AG08395 (cell line): ENCODE measurements around the gene TNS3.

Experiments
- DNase-seq: peaks from one replicate; pipeline ENCODE4 v3.0.0; 2012; ENCODE audit warnings: mixed read lengths, low spot score

Gene TNS3

DNA sequence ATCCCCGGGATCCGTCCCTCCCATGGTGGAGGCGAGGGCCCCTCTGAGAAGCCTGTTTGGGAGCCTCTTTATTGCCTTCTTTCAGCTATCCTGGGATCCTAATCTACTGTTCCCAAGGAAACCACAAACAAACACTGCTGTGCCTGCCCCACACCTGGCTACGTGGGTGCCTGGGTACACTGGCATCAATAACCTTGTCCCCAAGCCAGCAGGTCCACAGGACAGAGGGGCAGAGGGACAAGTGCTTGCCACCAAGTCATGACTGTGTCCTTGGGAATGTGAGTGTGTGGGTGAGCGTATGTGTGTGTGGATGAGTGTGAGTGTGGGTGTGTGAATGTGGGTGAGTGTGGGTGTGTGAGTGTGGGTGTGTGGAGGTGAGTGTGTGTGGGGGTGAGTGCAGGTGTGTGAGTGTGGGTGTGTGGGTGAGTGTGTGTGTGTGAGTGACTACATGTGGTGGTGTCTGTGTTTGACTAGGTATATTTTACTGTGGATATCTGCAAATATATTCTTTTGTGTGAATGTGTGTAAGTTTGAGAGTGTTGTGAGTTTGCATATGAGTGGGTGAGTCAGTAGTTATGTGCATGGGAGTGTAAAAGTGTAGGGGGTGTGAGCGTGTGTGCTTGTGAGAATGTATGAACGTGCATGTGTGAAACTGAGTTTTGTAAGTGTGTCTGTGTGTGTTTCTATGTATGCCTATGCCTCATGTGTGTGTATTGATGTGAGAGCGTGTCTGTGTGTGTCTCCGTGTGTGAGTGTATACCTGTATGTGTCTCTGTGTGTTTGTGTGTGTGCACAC, 96.1 kb downstream of the TNS3 start:
- DNase-seq = no peak

- no peak for DNase-seq
Observed at GRCh38 chr7:47484923-47485639, 96.8 kb downstream of the TNS3 start.

DNA sequence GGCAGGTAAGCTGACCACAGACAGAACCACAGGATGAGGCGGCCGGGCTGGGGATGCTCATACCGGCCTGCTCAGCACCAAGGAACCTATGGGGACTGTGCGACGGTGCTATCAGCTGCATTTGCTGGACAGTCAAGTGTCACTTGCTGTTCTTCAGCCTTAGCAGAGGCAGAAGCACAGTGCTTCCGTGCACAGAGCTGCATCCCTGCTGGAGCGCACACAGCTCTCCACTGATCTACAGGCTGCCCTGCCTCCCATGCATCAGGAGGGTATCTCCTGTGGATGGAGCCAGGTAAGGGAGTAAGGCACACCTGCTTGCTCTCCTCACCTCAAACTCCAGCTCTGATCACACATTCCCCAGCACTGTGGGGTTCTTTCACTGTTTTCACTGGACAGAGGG, 97.5 kb downstream of the TNS3 start:
- no peak for DNase-seq

DNA sequence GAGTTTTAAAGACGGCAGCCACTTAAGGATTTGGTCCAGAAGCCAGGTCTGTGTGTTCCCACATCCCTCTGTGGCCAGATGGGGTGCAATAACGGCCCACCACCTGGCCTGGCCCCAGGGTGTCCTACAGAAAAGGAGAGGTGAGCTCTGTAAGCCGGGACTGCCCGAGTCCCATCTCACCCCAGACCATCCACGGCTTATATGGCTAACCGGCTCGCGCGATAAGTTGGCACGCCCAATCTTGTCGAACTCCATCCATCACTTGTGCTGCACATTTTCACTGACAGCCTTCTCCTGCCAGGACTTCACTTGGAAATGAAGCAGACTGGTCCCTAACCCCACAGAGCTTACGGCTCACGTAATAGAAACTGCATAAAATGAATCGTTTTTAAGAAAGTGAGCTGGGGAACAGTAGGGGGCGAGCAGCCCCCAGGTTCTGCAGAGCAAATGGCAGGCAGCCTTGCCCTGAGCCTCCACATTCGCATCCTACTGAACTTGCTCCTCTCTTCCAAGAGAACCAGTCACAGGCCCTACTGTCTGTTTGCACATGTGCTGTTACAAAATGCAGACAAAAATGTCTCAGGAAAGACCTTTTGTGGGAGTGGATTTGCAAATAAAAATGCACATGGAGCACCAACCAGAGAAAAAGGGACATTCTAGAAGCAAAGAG, 98.2 kb downstream of the TNS3 start:
- no peak for DNase-seq

- DNase-seq = peak; percentile 86
Observed at GRCh38 chr7:47482013-47482875, 99.7 kb downstream of the TNS3 start.

- no peak for DNase-seq
Observed at GRCh38 chr7:47481541-47482012, 100.3 kb downstream of the TNS3 start.

DNA sequence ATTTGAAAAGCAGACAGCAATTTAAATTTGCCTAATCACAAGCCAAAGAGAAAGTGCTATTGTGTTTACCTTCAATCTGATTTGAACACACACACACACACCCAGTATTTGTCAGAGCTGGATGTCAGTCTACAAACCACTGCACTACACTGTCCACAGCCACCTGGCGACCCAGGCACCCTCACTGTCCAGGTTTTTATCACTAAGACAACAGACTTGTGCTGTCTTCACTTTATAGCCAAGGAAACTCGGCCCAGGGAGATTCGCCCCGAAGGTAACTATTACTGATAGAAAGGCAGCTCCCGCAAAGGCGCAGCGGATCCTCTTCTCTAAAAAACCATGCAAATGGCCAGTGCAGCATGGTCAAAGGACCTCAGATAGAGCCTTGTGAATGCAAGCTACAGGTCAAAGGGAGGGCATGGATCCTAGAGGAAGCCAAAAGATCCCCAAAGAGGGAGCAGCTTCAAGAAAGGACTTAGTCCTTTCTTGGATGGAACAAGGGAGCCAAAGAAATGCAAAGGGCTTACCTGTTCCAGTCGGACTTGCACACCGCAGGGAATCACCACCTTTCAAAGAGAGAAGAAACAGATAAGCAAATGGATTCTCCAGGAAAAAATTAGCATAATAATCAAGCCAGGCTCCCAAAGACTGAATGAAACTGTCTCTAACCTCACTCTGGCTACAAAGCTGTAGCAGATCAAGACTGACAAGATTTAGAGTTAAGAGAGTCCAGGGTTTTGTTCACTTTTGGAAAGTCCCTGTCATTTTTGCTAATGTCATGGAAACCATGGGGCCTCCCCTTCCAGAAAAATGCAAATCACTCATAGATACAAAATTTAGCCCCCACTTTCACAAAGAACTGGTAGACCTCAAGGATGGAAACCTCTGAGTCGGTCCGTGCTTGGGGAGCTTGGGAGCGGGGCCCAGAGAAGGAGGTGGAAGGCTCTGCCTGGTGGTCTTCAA, 101.1 kb downstream of the TNS3 start:
- DNase-seq = no peak

- DNase-seq = no peak
Observed at GRCh38 chr7:47479821-47480575, 101.9 kb downstream of the TNS3 start.

DNA sequence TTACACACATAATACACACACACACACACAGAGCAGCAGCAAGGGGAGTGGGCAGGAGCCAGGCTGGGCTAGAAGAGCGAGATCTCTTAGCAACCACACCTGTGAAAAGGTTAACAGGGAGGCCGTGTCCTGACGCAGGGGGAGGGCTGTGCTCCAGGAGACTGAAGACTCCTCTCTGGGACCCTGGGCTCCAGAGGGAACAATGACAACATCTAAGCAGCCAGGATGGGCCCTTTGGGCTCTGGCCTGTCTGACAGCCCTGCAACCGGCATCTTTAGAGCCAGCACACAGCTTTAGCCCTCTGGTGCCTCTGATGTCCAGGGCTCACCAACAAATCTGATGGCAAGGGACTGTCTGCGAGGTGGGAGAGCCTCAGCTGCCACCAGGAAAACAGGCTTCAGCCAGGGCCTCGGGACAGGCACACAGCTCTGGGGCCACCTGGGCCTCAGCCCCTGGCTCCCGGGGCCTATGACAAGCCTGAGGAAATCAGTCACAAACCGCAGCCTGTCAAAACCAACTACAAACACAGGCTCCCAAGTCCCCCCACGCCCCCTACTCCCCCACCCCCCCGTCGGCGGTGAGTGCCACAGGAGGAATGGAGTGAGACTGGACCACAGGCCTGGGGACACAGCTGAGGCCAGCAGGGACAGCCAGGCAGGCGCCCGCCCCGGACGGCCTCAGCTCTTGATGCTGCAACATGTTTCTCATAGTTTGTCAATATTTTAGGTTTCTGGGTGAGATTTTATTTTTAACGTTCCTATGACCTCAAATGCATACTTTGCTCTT, 102.8 kb downstream of the TNS3 start:
- no peak for DNase-seq

DNA sequence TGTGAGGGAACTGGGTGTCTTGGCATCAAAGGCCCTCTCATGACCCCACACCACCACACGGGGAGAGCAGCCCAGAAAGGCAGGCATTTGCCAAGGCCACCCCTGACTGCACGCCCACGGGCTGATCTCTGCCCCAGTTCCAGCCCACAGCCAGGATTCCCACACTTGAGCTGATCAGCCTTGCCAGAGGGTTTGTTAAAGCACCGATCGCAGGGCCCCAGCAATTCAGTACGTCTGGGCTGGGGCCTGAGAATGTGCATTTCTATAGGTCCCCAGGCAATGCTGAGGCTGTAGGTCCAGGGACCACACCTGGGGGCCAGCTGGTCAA, 103.9 kb downstream of the TNS3 start:
- DNase-seq = no peak

- no peak for DNase-seq
Observed at GRCh38 chr7:47477191-47478016, 104.5 kb downstream of the TNS3 start.

DNA sequence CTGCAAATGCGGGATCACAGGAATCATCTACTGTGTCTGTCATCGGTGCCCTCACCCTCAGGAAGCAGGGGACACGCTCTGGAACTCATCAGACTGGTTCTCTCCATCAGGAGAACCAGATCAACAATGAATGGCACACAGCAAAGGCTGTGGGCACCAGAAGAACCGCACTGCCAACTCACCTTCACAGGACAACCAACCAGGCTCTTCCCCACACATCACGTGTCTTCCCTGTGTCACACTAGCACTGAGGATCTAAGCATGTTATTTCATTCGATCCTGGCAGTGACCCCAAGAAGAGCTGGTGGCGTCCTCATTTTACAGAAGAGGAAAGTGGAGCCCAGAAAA, 106.1 kb downstream of the TNS3 start:
- DNase-seq = no peak

GRCh38 chr7:47474937-47475879, 106.7 kb downstream of the TNS3 start:
- DNase-seq = peak; percentile 95

DNA sequence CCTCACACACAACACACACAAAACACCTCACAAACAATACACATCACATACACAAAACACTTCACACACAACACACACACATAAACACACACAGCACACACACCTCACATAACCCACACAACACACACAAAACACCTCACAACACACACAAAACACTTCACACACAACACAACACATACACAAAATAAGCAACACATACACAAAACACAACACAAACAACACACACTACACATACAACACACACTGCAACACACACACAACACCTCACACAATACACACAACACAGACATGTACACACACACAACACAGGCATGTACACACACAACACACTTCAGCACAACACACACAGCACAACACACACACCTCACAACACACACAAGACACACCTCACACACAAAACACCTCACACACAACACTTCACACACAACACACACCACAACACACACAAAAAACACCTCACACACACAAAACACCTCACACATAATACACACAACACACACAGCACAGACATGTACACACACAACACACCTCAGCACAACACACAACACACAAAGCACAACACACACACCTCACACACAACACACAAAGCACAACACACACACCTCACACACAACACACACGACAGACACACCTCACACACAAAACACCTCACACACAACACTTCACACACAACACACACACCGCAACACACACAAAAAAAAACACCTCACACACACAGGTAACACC, 107.5 kb downstream of the TNS3 start:
- DNase-seq = no peak

GRCh38 chr7:47473499-47474210, 108.3 kb downstream of the TNS3 start:
- no peak for DNase-seq
